SK-N-SH treated with all-trans-retinoic acid at 6 μM for 48 hours (cell line): ENCODE data around the gene SF3A1.

Experiments
- ATAC-seq: fragments of 200-7000 bp; cut with Tn5 transposase; 3 replicates; pipeline ENCODE4 v1.9.1; 2020; ENCODE audit warnings: mild to moderate bottlenecking, moderate library complexity
- ARNTL ChIP-seq: fragments of 450-650 bp; formaldehyde crosslinking; IDR thresholded peaks from 2 replicates; pipeline ENCODE4 v1.5.0; 2020; ENCODE audit warnings: low read depth, mild to moderate bottlenecking, moderate library complexity, borderline replicate concordance
- BACH2 ChIP-seq: fragments of 250-450 bp; sonication (Bioruptor Pico); IDR thresholded peaks from 2 replicates; pipeline ENCODE4 v1.9.0; 2021; ENCODE audit warnings: mild to moderate bottlenecking, borderline replicate concordance
- CREB5 ChIP-seq: fragments of 250-450 bp; sonication (Bioruptor Pico); IDR thresholded peaks from 2 replicates; pipeline ENCODE4 v1.5.1; 2020; ENCODE audit warnings: low read depth, mild to moderate bottlenecking, moderate library complexity
- CSDC2 ChIP-seq: fragments of 250-450 bp; sonication (Bioruptor Pico); IDR thresholded peaks from 2 replicates; pipeline ENCODE4 v1.5.0; 2020; ENCODE audit warnings: mild to moderate bottlenecking, moderate library complexity
- CSRNP3 ChIP-seq: fragments of 250-450 bp; sonication (Bioruptor Pico); IDR thresholded peaks from 2 replicates; pipeline ENCODE4 v1.5.1; 2021; ENCODE audit warnings: mild to moderate bottlenecking, moderate library complexity
- ISL1 ChIP-seq: fragments of 250-450 bp; sonication (Bioruptor Pico); IDR thresholded peaks from 2 replicates; pipeline ENCODE4 v2.1.2; 2022; ENCODE audit warnings: mild to moderate bottlenecking, moderate library complexity
- OSR1 ChIP-seq: fragments of 250-450 bp; sonication (Bioruptor Pico); IDR thresholded peaks from 2 replicates; pipeline ENCODE4 v1.8.0; 2022; ENCODE audit warnings: moderate library complexity, mild to moderate bottlenecking, inconsistent platforms
- PPARA ChIP-seq: fragments of 250-450 bp; sonication (Bioruptor Pico); IDR thresholded peaks from 2 replicates; pipeline ENCODE4 v1.5.0; 2020; ENCODE audit warnings: mild to moderate bottlenecking, borderline replicate concordance
- RARB ChIP-seq: fragments of 250-450 bp; sonication (Bioruptor Pico); IDR thresholded peaks from 2 replicates; pipeline ENCODE4 v1.8.0; 2021; ENCODE audit warnings: mild to moderate bottlenecking, moderate library complexity
- SNAI2 ChIP-seq: fragments of 250-450 bp; sonication (Bioruptor Pico); IDR thresholded peaks from 2 replicates; pipeline ENCODE4 v1.5.0; 2020; ENCODE audit warnings: mild to moderate bottlenecking, moderate library complexity
- TCF4 ChIP-seq: fragments of 250-450 bp; sonication (Bioruptor Pico); IDR thresholded peaks from 2 replicates; pipeline ENCODE4 v1.8.0; 2021; ENCODE audit warnings: mild to moderate bottlenecking, moderate library complexity, borderline replicate concordance
- TOX ChIP-seq: fragments of 250-450 bp; sonication (Bioruptor Pico); IDR thresholded peaks from 2 replicates; pipeline ENCODE4 v1.8.0; 2021; ENCODE audit warnings: mild to moderate bottlenecking, moderate library complexity, borderline replicate concordance
- ZC3H10 ChIP-seq: fragments of 250-450 bp; sonication (Bioruptor Pico); IDR thresholded peaks from 2 replicates; pipeline ENCODE4 v1.5.1; 2021; ENCODE audit warnings: mild to moderate bottlenecking, moderate library complexity
- ZFP3 ChIP-seq: fragments of 250-450 bp; sonication (Bioruptor Pico); IDR thresholded peaks from 2 replicates; pipeline ENCODE4 v1.5.0; 2020; ENCODE audit warnings: mild to moderate bottlenecking, moderate library complexity
- ZFP30 ChIP-seq: fragments of 450-650 bp; formaldehyde crosslinking; IDR thresholded peaks from 2 replicates; pipeline ENCODE4 v1.5.0; 2022; ENCODE audit warnings: mild to moderate bottlenecking, moderate library complexity
- ZNF565 ChIP-seq: fragments of 450-650 bp; formaldehyde crosslinking; conservative IDR thresholded peaks from 2 replicates; pipeline ENCODE4 v1.5.0; 2020; ENCODE audit warnings: low read depth, mild to moderate bottlenecking, moderate library complexity
- TF ChIP-seq, protein P1 (sequence below): fragments of 250-450 bp; sonication (Bioruptor Pico); IDR thresholded peaks from 2 replicates; pipeline ENCODE4 v1.8.0; 2021; ENCODE audit warnings: low read depth, mild to moderate bottlenecking, moderate library complexity, borderline replicate concordance
- TF ChIP-seq, protein P2 (sequence below): fragments of 250-450 bp; sonication (Bioruptor Pico); IDR thresholded peaks from 2 replicates; pipeline ENCODE4 v1.8.0; 2020; ENCODE audit warnings: mild to moderate bottlenecking, moderate library complexity, borderline replicate concordance

Gene SF3A1

GRCh38 chr22:30383061-30383460 is 26.4 kb upstream of the SF3A1 start:
- no peak for TF ChIP-seq ZFP30 (CRISPR knock-in tag)
- ATAC-seq = no peak

- TF ChIP-seq SNAI2 (CRISPR knock-in tag) = no peak
- TF ChIP-seq CSRNP3 = no peak
- TF ChIP-seq ZNF565 (CRISPR knock-in tag) = no peak
- no peak for TF ChIP-seq ZFP30 (CRISPR knock-in tag)
- no peak for TF ChIP-seq ZC3H10 (CRISPR knock-in tag)
- TF ChIP-seq OSR1 (CRISPR knock-in tag) = no peak
- TF ChIP-seq, protein P1, sequence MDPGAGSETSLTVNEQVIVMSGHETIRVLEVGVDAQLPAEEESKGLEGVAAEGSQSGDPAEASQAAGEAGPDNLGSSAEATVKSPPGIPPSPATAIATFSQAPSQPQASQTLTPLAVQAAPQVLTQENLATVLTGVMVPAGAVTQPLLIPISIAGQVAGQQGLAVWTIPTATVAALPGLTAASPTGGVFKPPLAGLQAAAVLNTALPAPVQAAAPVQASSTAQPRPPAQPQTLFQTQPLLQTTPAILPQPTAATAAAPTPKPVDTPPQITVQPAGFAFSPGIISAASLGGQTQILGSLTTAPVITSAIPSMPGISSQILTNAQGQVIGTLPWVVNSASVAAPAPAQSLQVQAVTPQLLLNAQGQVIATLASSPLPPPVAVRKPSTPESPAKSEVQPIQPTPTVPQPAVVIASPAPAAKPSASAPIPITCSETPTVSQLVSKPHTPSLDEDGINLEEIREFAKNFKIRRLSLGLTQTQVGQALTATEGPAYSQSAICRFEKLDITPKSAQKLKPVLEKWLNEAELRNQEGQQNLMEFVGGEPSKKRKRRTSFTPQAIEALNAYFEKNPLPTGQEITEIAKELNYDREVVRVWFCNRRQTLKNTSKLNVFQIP (CRISPR knock-in tag) = no peak
- TF ChIP-seq ARNTL (CRISPR knock-in tag) = no peak
- TF ChIP-seq, protein P2, sequence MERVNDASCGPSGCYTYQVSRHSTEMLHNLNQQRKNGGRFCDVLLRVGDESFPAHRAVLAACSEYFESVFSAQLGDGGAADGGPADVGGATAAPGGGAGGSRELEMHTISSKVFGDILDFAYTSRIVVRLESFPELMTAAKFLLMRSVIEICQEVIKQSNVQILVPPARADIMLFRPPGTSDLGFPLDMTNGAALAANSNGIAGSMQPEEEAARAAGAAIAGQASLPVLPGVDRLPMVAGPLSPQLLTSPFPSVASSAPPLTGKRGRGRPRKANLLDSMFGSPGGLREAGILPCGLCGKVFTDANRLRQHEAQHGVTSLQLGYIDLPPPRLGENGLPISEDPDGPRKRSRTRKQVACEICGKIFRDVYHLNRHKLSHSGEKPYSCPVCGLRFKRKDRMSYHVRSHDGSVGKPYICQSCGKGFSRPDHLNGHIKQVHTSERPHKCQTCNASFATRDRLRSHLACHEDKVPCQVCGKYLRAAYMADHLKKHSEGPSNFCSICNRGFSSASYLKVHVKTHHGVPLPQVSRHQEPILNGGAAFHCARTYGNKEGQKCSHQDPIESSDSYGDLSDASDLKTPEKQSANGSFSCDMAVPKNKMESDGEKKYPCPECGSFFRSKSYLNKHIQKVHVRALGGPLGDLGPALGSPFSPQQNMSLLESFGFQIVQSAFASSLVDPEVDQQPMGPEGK (CRISPR knock-in tag) = no peak
- TF ChIP-seq PPARA (CRISPR knock-in tag) = no peak
- TF ChIP-seq ZFP3 (CRISPR knock-in tag) = no peak
- no peak for TF ChIP-seq CREB5 (CRISPR knock-in tag)
- TF ChIP-seq BACH2 (CRISPR knock-in tag) = no peak
- TF ChIP-seq CSDC2 (CRISPR knock-in tag) = no peak
- no peak for TF ChIP-seq TOX
- no peak for ATAC-seq
These were observed 25.6 kb upstream of the SF3A1 start for GRCh38 chr22:30382340-30382739.

GRCh38 chr22:30381264-30381663 is 24.6 kb upstream of the SF3A1 start:
- TF ChIP-seq TCF4 (CRISPR knock-in tag) = no peak
- no peak for TF ChIP-seq RARB (CRISPR knock-in tag)
- no peak for TF ChIP-seq ARNTL (CRISPR knock-in tag)
- TF ChIP-seq, protein P1 (CRISPR knock-in tag) = no peak
- no peak for TF ChIP-seq PPARA (CRISPR knock-in tag)
- TF ChIP-seq, protein P2 (CRISPR knock-in tag) = no peak
- TF ChIP-seq ISL1 (CRISPR knock-in tag) = no peak
- no peak for ATAC-seq

DNA sequence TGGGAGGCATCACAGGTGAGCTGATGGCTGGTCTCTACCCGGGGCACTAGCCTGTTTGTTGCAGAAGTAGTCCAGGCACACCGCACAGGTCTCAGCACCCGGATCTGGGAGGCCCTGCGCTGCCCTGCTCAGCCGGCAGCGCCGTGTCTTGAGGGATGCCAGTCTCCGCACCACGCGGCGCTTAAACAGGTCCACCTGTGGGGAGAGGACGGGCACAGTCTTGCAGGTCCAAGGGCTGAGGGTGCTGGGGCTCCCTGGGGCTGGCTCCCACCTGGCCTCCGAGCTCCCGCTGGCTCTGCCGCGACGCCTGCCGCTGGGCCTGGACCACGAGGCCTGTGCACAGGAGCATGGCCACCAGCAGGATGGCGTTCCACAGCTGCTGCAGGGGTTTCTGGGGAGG is 23.3 kb upstream of the SF3A1 start:
- TF ChIP-seq ZFP3 (CRISPR knock-in tag) = no peak
- no peak for ATAC-seq
